ENCODE data around the gene COG3. TPM values are rescaled to one million over a fixed set of nuclear protein-coding genes. Genes with fewer than 3 reads are reported as not detected.
A peak's percentile ranks its signal among the peaks of the same experiment; 100 is the strongest.

Gene COG3
- total and polyA plus RNA-seq, 2 of the 13 experiments (the other 11 are each of a cell fraction or from before 2014, with no cell fraction given), result 37.8 to 47.5 TPM

GRCh38 chr13:45464687-45465453 is at the start of gene COG3 (continued):
- TF ChIP-seq SKIL (CRISPR knock-in tag; IDR thresholded peaks at IDR 0.05; ENCODE audit: borderline replicate concordance) (peak; percentile 62; the same call in 1 of the 2 replicates), ZBTB4 (CRISPR knock-in tag; IDR thresholded peaks at IDR 0.05; ENCODE audit: borderline replicate concordance) (0 out of 2 replicates have a peak, but pooled peaks have one; percentile 10), FOXJ3 (CRISPR knock-in tag; IDR thresholded peaks at IDR 0.05; ENCODE audit: borderline replicate concordance) (no peak), CBFB (CRISPR knock-in tag; IDR thresholded peaks at IDR 0.05) (peak; percentile 56), ARNTL (CRISPR knock-in tag; IDR thresholded peaks at IDR 0.05) (0 out of 2 replicates have a peak, but pooled peaks have one; percentile 25), PHF5A (CRISPR knock-in tag; IDR thresholded peaks at IDR 0.05; ENCODE audit: low read depth, unreplicated experiment) (no peak), ZNF160 (CRISPR knock-in tag; IDR thresholded peaks at IDR 0.05) (no peak), RAD21 (CRISPR knock-in tag; IDR thresholded peaks at IDR 0.05) (no peak; the same call in 1 of the 2 replicates), TGIF2 (CRISPR knock-in tag; IDR thresholded peaks at IDR 0.05) (0 out of 2 replicates have a peak, but pooled peaks have one; percentile 22), TMF1 (CRISPR knock-in tag; IDR thresholded peaks at IDR 0.05; ENCODE audit: low read depth) (no peak; the same call in 1 of the 2 replicates), HIC2 (CRISPR knock-in tag; IDR thresholded peaks at IDR 0.05; ENCODE audit: low read depth) (peak; percentile 36; the same call in 1 of the 2 replicates), ZNF460 (CRISPR knock-in tag; IDR thresholded peaks at IDR 0.05; ENCODE audit: borderline replicate concordance) (peak; percentile 42; the same call in 1 of the 2 replicates), ZNF616 (CRISPR knock-in tag; IDR thresholded peaks at IDR 0.05; ENCODE audit: low read depth) (peak; percentile 63; the same call in 1 of the 2 replicates), KLF12 (CRISPR knock-in tag; IDR thresholded peaks at IDR 0.05; ENCODE audit: borderline replicate concordance) (peak; percentile 47; the same call in 1 of the 2 replicates), ZKSCAN1 (IDR thresholded peaks at IDR 0.05; ENCODE audit: low read length) (peak; percentile 85; the same call in 1 of the 2 replicates), ZEB1 (IDR thresholded peaks at IDR 0.05; ENCODE audit: insufficient replicate concordance, low read depth) (peak; percentile 59), SMAD1 (CRISPR knock-in tag; IDR thresholded peaks at IDR 0.05; ENCODE audit: borderline replicate concordance, low read depth) (no peak; the same call in 1 of the 2 replicates), JUNB (CRISPR knock-in tag; IDR thresholded peaks at IDR 0.05; ENCODE audit: borderline replicate concordance) (no peak), IRF2 (CRISPR knock-in tag; IDR thresholded peaks at IDR 0.05) (peak; percentile 53)
